K562 (cell line): ENCODE data around the gene PNPLA1. TPM values are rescaled to one million over a fixed set of nuclear protein-coding genes. Genes with fewer than 3 reads are reported as not detected.

Source experiments
- CBFB ChIP-seq: sonication (generic); formaldehyde crosslinking; IDR thresholded peaks from 2 replicates; pipeline ENCODE4 v1.4.0; 2020; ENCODE audit warnings: mild to moderate bottlenecking, missing genetic modification reagents
- DMBX1 ChIP-seq: fragments of 250-450 bp; sonication (Bioruptor Pico); IDR thresholded peaks from 2 replicates; pipeline ENCODE4 v1.8.0; 2022; ENCODE audit warnings: inconsistent platforms, mild to moderate bottlenecking, moderate library complexity, borderline replicate concordance
- E2F6 ChIP-seq, 2 experiments: IDR thresholded peaks; 2 replicates each; pipeline ENCODE4 v1.6.1; 2011; ENCODE audit warnings: borderline replicate concordance in 1 of 2, control low read depth in 1 of 2, low read depth in 1 of 2, low read length in 1 of 2, mild to moderate bottlenecking in 1 of 2, mixed read lengths in 1 of 2, moderate library complexity in 1 of 2; ENCODE audit not compliant: insufficient read depth in 1 of 2, insufficient read length in 1 of 2, poor library complexity in 1 of 2, severe bottlenecking in 1 of 2; ENCODE audit errors: extremely low read depth in 1 of 2
- ELF2 ChIP-seq: fragments of 250-450 bp; sonication (Bioruptor Pico); IDR thresholded peaks from 2 replicates; pipeline ENCODE4 v1.5.0; 2021; ENCODE audit warnings: mild to moderate bottlenecking
- HDAC8 ChIP-seq: fragments of 450-650 bp; IDR thresholded peaks from 2 replicates; pipeline ENCODE4 v1.6.1; 2016; ENCODE audit warnings: mild to moderate bottlenecking, missing genetic modification characterization, moderate library complexity, missing compliant biosample characterization
- HLTF ChIP-seq: fragments of 450-650 bp; IDR thresholded peaks from 2 replicates; pipeline ENCODE4 v1.6.1; 2016
- RREB1 ChIP-seq: fragments of 250-450 bp; sonication (Bioruptor Pico); IDR thresholded peaks from 2 replicates; pipeline ENCODE4 v1.4.0; 2020
- SMC3 ChIP-seq: conservative IDR thresholded peaks from 2 replicates; pipeline ENCODE4 v1.6.1; 2011; ENCODE audit warnings: low read depth, low read length, improper control_type of control experiment; ENCODE audit not compliant: insufficient read depth
- TAL1 ChIP-seq: fragments of 450-650 bp; IDR thresholded peaks from 2 replicates; pipeline ENCODE4 v1.6.1; 2016; ENCODE audit warnings: mild to moderate bottlenecking
- VEZF1 ChIP-seq: fragments of 200-800 bp; sonication (Bioruptor generic); IDR thresholded peaks from 2 replicates; pipeline ENCODE4 v1.6.1; 2017; ENCODE audit warnings: missing genetic modification characterization, missing compliant biosample characterization
- ZBTB9 ChIP-seq: fragments of 450-650 bp; formaldehyde crosslinking; IDR thresholded peaks from 2 replicates; pipeline ENCODE4 v1.4.0; 2020; ENCODE audit warnings: mild to moderate bottlenecking, moderate library complexity
- ZNF23 ChIP-seq: fragments of 250-450 bp; sonication (Bioruptor Pico); IDR thresholded peaks from 2 replicates; pipeline ENCODE4 v1.4.0; 2020; ENCODE audit warnings: mild to moderate bottlenecking
- ZNF518B ChIP-seq: fragments of 250-450 bp; sonication (Bioruptor Pico); IDR thresholded peaks from 2 replicates; pipeline ENCODE4 v1.5.0; 2021; ENCODE audit warnings: mild to moderate bottlenecking, moderate library complexity
- polyA plus RNA-seq, 8 experiments: library from polyadenylated mRNA; depleted of rRNA in 4 of 8; stranded (reverse) in 5 of 8; unstranded in 3 of 8; fragments of >200 nt; fragmentation: Nextera tagmentation in 2 of 8; fragmentation: Illumina TruSeq in 1 of 8; extraction: Ambion mirVana in 2 of 8; extraction: Trizol in 1 of 8; gene quantifications; 2 replicates each; pipeline versions ENCODE4 v1.2.1 to v1.2.3, GENCODE V29; 2011 to 2014; ENCODE audit warnings: inconsistent platforms in 1 of 8, missing spikeins in 1 of 8
- total RNA-seq, 7 experiments: library from RNA; depleted of rRNA in 6 of 7; stranded (reverse); fragments of >200 nt in 6 of 7; fragmentation: Illumina TruSeq in 2 of 7; extraction: Trizol in 2 of 7; gene quantifications; 2 replicates each; pipeline versions ENCODE4 v1.2.1 to v1.2.3, GENCODE V29; 2011 to 2021; ENCODE audit warnings: low replicate concordance in 1 of 7

The PNPLA1 gene
- total and polyA plus RNA-seq, 9 of the 15 experiments (the other 6 are each of a cell fraction or from before 2014, with no cell fraction given) = 0.04 to 0.27 (median 0.13) TPM; not detected in 2

- TF ChIP-seq E2F6 (IDR thresholded peaks at IDR 0.05; ENCODE audit: borderline replicate concordance in 1 of 2, extremely low read depth in 1 of 2, insufficient read depth in 1 of 2, insufficient read length in 1 of 2, low read depth in 1 of 2, low read length in 1 of 2, poor library complexity in 1 of 2, severe bottlenecking in 1 of 2) (no peak), VEZF1 (CRISPR knock-in tag) (no peak; the same call in 1 of the 2 replicates), ZNF518B (CRISPR knock-in tag) (no peak), DMBX1 (CRISPR knock-in tag) (no peak), HDAC8 (tag) (no peak), ZNF23 (CRISPR knock-in tag) (no peak), SMC3 (peak; percentile 97), ELF2 (CRISPR knock-in tag) (no peak), HLTF (no peak), ZBTB9 (no peak), TAL1 (no peak), CBFB (CRISPR knock-in tag) (no peak), RREB1 (CRISPR knock-in tag) (no peak)
Measured at GRCh38 chr6:36302227-36302976, 32.5 kb downstream of the PNPLA1 start (continued).
